HAP-1 (cell line): ENCODE results near the gene ADAM21.
"Not testable (repeated sequence)": the region's sequence is repeated elsewhere in the genome, so short reads cannot be mapped to it uniquely, and the experiment has no call there.

Experiments used
- DNase-seq, 2 experiments: peaks; one replicate each; pipeline ENCODE4 v3.0.0-alpha.2; 2016 to 2020; ENCODE audit warnings: low spot score in 2 of 2
- H3K27me3 ChIP-seq: fragments of 250-450 bp; sonication (Bioruptor Pico); 2 replicates; pipeline ENCODE4 v1.5.1; 2020; ENCODE audit warnings: low read depth, mild to moderate bottlenecking, moderate library complexity
- H3K36me3 ChIP-seq: fragments of 250-450 bp; sonication (Bioruptor Pico); replicated peaks from 2 replicates; pipeline ENCODE4 v1.5.1; 2020; ENCODE audit warnings: mild to moderate bottlenecking
- H3K4me1 ChIP-seq: fragments of 250-450 bp; sonication (Bioruptor Pico); 2 replicates; pipeline ENCODE4 v1.5.1; 2020; ENCODE audit warnings: mild to moderate bottlenecking
- H3K4me3 ChIP-seq: fragments of 250-450 bp; sonication (Bioruptor Pico); 2 replicates; pipeline ENCODE4 v1.5.1; 2020; ENCODE audit warnings: mild to moderate bottlenecking, moderate library complexity
- H3K9me3 ChIP-seq: fragments of 250-450 bp; sonication (Bioruptor Pico); 2 replicates; pipeline ENCODE4 v1.5.1; 2020; ENCODE audit warnings: mild to moderate bottlenecking, moderate library complexity
- in situ Hi-C: fragments of 300-500 bp; cut with MboI; formaldehyde crosslinking; loops from 3 replicates; pipeline ENCODE4 v1.14.3; 2020; ENCODE audit warnings: low sequenced_read_pairs, inconsistent platforms, mixed read lengths

ADAM21 gene

GRCh38 chr14:70451874-70452273, at the start of gene ADAM21:
Gene ADAM21 (plus strand): TSS chr14:70452174. CDS start chr14:70457500, 5,326 bp downstream.
- in situ Hi-C loops = no loop called here
- Histone ChIP-seq H3K27me3 (peaks cover 2% of the 10 kb centered on the region; the same call in 1 of the 2 replicates), H3K36me3 (no peaks in the 10 kb centered on the region), H3K4me3 (no peak within 1 kb of the TSS), H3K9me3 (no peaks in the 10 kb centered on the region), H3K4me1 (no peaks in the 10 kb centered on the region)
- DNase-seq = no peak

GRCh38 chr14:70403335-70403734, 48.6 kb upstream of the ADAM21 start:
- peak in 1 of 2 experiments; percentile 24 for DNase-seq
- H3K4me1 ChIP-seq, H3K9me3 ChIP-seq, H3K27me3 ChIP-seq, H3K4me3 ChIP-seq, in situ Hi-C loops, H3K36me3 ChIP-seq: not testable (repeated sequence)

GRCh38 chr14:70406216-70406615, 45.8 kb upstream of the ADAM21 start:
- H3K9me3 ChIP-seq, H3K27me3 ChIP-seq, H3K4me3 ChIP-seq, H3K4me1 ChIP-seq, DNase-seq, in situ Hi-C loops, H3K36me3 ChIP-seq: not testable (repeated sequence)

GRCh38 chr14:70407621-70408020, 44.4 kb upstream of the ADAM21 start:
- Histone ChIP-seq H3K36me3 (no peaks in the 10 kb centered on the region; the same call in 1 of the 2 replicates), H3K27me3 (no peaks in the 10 kb centered on the region), H3K9me3 (no peaks in the 10 kb centered on the region), H3K4me3 (no peak overlapping the region), H3K4me1 (no peaks in the 10 kb centered on the region)
- no peak for DNase-seq
- in situ Hi-C loops = no loop called here

GRCh38 chr14:70415788-70416187, 36.2 kb upstream of the ADAM21 start:
- no peaks in the 10 kb centered on the region; the same call in 1 of the 2 replicates for H3K36me3 ChIP-seq
- H3K27me3 ChIP-seq = no peaks in the 10 kb centered on the region
- peak overlapping the region; percentile 64 for H3K4me3 ChIP-seq
- no peak for DNase-seq
- in situ Hi-C loops = no loop called here
- H3K9me3 ChIP-seq = no peaks in the 10 kb centered on the region
- H3K4me1 ChIP-seq = peaks cover 5% of the 10 kb centered on the region

GRCh38 chr14:70416338-70416724, 35.6 kb upstream of the ADAM21 start:
- H3K4me1 ChIP-seq = peaks cover 5% of the 10 kb centered on the region
- no peaks in the 10 kb centered on the region for H3K27me3 ChIP-seq
- peak in 1 of 2 experiments; percentile 41 for DNase-seq
- peak overlapping the region; percentile 64 for H3K4me3 ChIP-seq
- in situ Hi-C loops = no loop called here
- H3K36me3 ChIP-seq = no peaks in the 10 kb centered on the region; the same call in 1 of the 2 replicates
- no peaks in the 10 kb centered on the region for H3K9me3 ChIP-seq

GRCh38 chr14:70416725-70417349, 35.1 kb upstream of the ADAM21 start, which contains the start of gene SYNJ2BP:
Gene SYNJ2BP (minus strand): TSS chr14:70417090. CDS start chr14:70416963, 127 bp downstream.
- no peaks in the 10 kb centered on the region for H3K9me3 ChIP-seq
- in situ Hi-C loops = no loop called here
- DNase-seq = peak; percentile 75 to 78
- no peaks in the 10 kb centered on the region for H3K27me3 ChIP-seq
- peak within 1 kb of the TSS; percentile 64 for H3K4me3 ChIP-seq
- H3K4me1 ChIP-seq = peaks cover 5% of the 10 kb centered on the region
- no peaks in the 10 kb centered on the region; the same call in 1 of the 2 replicates for H3K36me3 ChIP-seq

- H3K4me3 ChIP-seq, H3K27me3 ChIP-seq, H3K36me3 ChIP-seq, DNase-seq, in situ Hi-C loops, H3K4me1 ChIP-seq, H3K9me3 ChIP-seq: not testable (repeated sequence)
Observed at GRCh38 chr14:70419270-70419931, 32.6 kb upstream of the ADAM21 start.

GRCh38 chr14:70422538-70422937, 29.4 kb upstream of the ADAM21 start:
- no peaks in the 10 kb centered on the region; the same call in 1 of the 2 replicates for H3K27me3 ChIP-seq

GRCh38 chr14:70425354-70425753, 26.6 kb upstream of the ADAM21 start:
- no peaks in the 10 kb centered on the region for H3K36me3 ChIP-seq
- DNase-seq = no peak
- in situ Hi-C loops = no loop called here
- H3K4me1 ChIP-seq = no peaks in the 10 kb centered on the region
- H3K27me3 ChIP-seq = no peaks in the 10 kb centered on the region; the same call in 1 of the 2 replicates
- peaks cover 2% of the 10 kb centered on the region; the same call in 1 of the 2 replicates for H3K9me3 ChIP-seq
- no peak overlapping the region for H3K4me3 ChIP-seq

More at GRCh38 chr14:70422538-70422937, 29.4 kb upstream of the ADAM21 start:
- Histone ChIP-seq H3K36me3 (no peaks in the 10 kb centered on the region), H3K4me3 (no peak overlapping the region), H3K9me3 (peaks cover 2% of the 10 kb centered on the region; the same call in 1 of the 2 replicates), H3K4me1 (no peaks in the 10 kb centered on the region)
- in situ Hi-C loops = no loop called here
- no peak for DNase-seq

- in situ Hi-C loops, H3K9me3 ChIP-seq: not testable (repeated sequence)
Observed at GRCh38 chr14:70426555-70426954, 25.4 kb upstream of the ADAM21 start.

GRCh38 chr14:70436867-70437266, 15.1 kb upstream of the ADAM21 start:
- Histone ChIP-seq H3K36me3 (no peaks in the 10 kb centered on the region), H3K9me3 (no peaks in the 10 kb centered on the region), H3K27me3 (no peaks in the 10 kb centered on the region), H3K4me1 (no peaks in the 10 kb centered on the region), H3K4me3 (no peak overlapping the region)
- in situ Hi-C loops = no loop called here
- no peak for DNase-seq

More at GRCh38 chr14:70426555-70426954, 25.4 kb upstream of the ADAM21 start:
- not testable (repeated sequence) for H3K4me1 ChIP-seq, H3K36me3 ChIP-seq, H3K27me3 ChIP-seq, H3K4me3 ChIP-seq, DNase-seq

- in situ Hi-C loops = no loop called here
- no peaks in the 10 kb centered on the region for H3K36me3 ChIP-seq
- no peaks in the 10 kb centered on the region for H3K27me3 ChIP-seq
- H3K4me3 ChIP-seq = no peak overlapping the region
- DNase-seq = no peak
- H3K4me1 ChIP-seq = no peaks in the 10 kb centered on the region
- H3K9me3 ChIP-seq = peaks cover 5% of the 10 kb centered on the region; the same call in 1 of the 2 replicates
Observed at GRCh38 chr14:70441641-70442040, 10.3 kb upstream of the ADAM21 start.

GRCh38 chr14:70442750-70443149, 9.2 kb upstream of the ADAM21 start:
- DNase-seq = no peak
- Histone ChIP-seq H3K27me3 (no peaks in the 10 kb centered on the region), H3K36me3 (no peaks in the 10 kb centered on the region), H3K4me1 (no peaks in the 10 kb centered on the region), H3K9me3 (peaks cover 5% of the 10 kb centered on the region; the same call in 1 of the 2 replicates), H3K4me3 (no peak overlapping the region)
- in situ Hi-C loops = no loop called here
